Measurements from ENCODE around the gene MAP3K10. TPM values are rescaled to one million over a fixed set of nuclear protein-coding genes. Genes with fewer than 3 reads are reported as not detected.
"Not testable (repeated sequence)": the region's sequence is repeated elsewhere in the genome, so short reads cannot be mapped to it uniquely, and the experiment has no call there.

The MAP3K10 gene
- total RNA-seq, 1 donor from 2014 or later = 21.9 TPM

- intact Hi-C loops (cut with micrococcal nuclease) = no loop called here
These were observed 25.0 kb downstream of the MAP3K10 start for GRCh38 chr19:40216013-40216776.

- intact Hi-C loops (cut with micrococcal nuclease) = no loop called here
These were observed 25.5 kb downstream of the MAP3K10 start for GRCh38 chr19:40216777-40217026.

DNA sequence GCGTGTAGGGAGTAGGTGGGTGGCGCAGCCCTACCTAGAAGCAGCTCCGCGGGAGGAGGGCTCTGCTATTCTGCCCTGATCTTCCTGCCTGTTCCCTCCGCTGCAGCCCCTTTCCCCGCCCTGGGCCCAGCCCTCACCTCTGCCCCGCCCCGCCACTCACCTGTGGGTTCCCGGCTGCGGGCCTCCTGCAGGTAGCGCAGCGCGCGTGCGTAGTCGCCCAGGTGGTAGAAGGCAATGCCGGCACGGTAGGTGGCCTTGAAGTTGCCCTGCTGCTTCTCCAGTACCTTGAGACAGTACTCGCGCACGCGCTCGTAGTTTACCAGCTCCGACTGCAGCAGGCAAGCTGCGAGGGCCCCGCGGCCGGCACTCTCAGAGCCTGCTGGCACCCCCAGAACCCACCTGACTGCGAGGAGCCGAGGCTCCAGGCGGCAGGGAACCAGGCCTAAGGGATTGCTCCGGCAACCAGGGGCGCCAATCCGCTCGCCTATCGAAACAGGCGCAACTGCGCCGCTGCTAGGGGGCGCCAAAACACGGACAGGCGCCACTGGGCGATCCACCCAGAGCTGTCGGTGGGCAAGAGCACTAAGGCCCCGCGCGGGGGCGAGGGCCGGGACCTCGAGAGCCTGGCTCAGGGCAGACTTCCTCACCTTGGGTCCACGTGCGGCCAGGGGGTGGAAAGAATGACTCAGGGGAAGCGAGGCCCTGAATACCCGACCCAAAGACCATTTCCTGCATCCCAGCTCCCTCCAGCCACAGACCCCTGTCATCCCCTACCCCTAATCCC, 26.0 kb downstream of the MAP3K10 start:
- intact Hi-C loops (cut with micrococcal nuclease) = no loop called here

- intact Hi-C loops (cut with micrococcal nuclease) = no loop called here
These were observed 27.0 kb downstream of the MAP3K10 start, which contains the start of gene TTC9B for GRCh38 chr19:40217934-40218890. TSS of gene TTC9B (minus strand) at chr19:40218384. CDS start at chr19:40218381, 3 bp downstream.

DNA sequence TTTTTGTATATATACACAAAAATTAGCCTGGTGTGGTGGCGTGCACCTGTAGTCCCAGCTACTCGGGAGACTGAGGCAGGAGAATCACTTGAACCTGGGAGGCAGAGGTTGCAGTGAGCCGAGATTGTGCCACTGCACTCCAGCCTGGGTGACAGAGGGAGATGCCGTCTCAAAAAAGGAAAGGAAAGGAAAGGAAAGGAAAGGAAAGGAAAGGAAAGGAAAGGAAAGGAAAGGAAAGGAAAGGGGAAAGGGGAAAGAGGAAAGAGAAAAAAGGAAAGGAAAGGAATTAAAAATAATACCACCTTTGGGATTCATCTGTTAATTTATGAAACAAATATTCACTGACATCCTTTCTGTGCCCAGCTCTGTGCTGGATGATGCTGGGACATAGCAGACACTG, 27.8 kb downstream of the MAP3K10 start:
- intact Hi-C loops (cut with micrococcal nuclease) = not testable (repeated sequence)

DNA sequence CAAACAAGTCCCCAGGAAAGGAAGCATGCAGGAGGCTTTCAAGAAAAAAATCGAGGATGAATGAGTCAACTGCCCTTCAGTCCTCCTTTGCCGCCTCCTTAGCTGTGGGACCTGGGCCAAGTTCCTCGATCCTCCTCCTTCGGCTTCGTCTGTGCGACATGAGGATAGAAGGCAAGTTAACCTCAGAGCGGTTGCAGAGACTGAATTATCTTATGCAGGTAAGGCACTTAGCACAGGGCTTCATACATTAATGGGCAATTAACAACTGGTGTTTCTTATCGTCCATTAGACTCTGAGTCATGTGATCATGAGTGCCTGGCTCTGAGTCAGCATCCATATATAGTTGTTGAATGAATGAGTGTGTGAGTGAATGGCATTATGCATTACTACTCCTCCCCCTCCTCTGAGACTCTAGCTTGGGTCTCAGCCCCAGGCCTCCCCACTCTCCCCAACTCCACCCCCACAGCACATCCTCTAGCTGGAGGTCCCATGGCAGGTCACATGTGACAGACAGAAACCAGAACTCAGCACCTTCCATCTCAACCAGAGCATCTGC, 28.6 kb downstream of the MAP3K10 start:
- intact Hi-C loops (cut with micrococcal nuclease) = loop anchor here (5.0 kb wide), 1 partner anchor 247 kb away; the partner anchor contains the start of gene PSMC4

- intact Hi-C loops (cut with micrococcal nuclease) = loop anchor here (5.0 kb wide), 1 partner anchor 248 kb away; the partner anchor contains the start of gene PSMC4
These were observed 29.4 kb downstream of the MAP3K10 start for GRCh38 chr19:40220674-40221073.

DNA sequence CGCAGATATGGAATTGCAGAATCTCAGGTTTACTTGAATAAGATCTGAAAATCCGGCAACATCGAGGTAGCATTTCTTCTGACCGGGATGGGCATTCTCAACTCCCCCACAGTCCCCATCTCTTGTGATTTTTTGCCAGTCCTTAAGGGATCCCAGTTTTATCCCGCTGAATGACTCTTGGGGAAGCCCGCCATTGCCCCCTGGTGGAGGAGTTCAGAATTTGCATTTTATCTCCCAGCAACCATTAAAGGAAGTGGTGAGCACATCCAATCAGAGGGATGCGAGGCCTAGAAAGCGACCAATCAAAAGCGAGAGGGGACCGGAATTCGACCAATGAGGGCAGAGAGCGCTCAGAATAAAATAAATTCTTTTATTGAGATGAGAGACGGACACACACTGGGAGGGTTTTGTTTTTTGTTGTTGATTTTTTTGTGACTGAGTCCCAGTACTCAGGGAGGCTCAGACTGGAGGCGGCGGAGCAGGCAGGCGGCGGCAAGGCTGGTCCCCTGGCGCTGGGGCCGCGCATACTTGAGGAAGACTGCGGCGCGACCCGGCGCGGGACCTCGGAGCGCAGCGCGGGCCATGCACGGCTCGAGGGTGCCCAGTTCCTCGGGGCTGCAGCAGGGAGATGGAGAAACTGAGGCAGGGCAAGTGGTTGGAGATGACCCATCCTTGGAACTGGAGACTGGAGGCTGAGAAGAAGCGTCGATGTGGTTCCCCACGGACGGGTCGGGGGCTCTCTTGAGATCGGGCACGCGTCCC, 30.8 kb downstream of the MAP3K10 start:
- intact Hi-C loops (cut with micrococcal nuclease) = loop anchor here (1.0 to 5.0 kb wide), 6 partner anchors 31 to 429 kb away; partner anchors contain the start of genes AKT2, MAP3K10 and PSMC4

DNA sequence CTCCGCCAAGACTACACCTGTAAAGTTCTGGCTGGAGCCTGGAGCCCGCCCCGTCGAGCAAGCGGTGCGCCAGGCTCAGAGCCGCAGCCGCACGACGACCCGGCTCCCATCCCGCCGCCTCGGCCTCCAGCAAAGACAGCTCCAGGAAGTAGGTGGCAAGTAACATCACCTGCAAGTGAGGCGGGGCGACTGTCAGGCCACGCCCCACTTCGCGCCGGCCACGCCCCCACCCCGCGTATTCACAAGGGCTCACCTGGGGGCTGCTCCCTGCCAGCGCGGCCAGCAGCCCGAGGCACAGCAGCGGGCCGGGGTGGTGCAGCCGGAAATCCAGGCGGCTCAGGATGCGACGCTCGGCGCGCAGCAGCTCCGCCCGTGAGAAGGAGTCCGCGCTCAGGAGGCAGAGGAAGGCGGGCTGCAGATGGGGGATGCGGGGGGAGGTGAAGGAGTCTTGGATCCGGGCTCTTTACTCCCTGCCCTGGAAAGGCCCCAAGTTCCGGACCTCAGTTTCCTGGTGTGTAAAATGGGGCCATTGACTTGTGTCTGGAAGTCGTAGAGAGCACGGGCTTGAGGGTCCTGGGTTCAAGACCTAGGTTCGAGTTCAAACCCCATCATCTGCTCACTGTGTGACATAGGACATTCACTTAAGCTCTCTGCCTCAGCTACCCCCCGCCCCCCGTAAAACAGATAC, 32.1 kb downstream of the MAP3K10 start:
- intact Hi-C loops (cut with micrococcal nuclease) = loop anchor here (2.0 to 5.0 kb wide), 2 partner anchors 62 to 251 kb away; partner anchors contain the start of genes AKT2 and PSMC4

GRCh38 chr19:40224342-40225150, 33.3 kb downstream of the MAP3K10 start:
- intact Hi-C loops (cut with micrococcal nuclease) = loop anchor here (5.0 kb wide), 1 partner anchor 252 kb away; the partner anchor contains the start of gene PSMC4

DNA sequence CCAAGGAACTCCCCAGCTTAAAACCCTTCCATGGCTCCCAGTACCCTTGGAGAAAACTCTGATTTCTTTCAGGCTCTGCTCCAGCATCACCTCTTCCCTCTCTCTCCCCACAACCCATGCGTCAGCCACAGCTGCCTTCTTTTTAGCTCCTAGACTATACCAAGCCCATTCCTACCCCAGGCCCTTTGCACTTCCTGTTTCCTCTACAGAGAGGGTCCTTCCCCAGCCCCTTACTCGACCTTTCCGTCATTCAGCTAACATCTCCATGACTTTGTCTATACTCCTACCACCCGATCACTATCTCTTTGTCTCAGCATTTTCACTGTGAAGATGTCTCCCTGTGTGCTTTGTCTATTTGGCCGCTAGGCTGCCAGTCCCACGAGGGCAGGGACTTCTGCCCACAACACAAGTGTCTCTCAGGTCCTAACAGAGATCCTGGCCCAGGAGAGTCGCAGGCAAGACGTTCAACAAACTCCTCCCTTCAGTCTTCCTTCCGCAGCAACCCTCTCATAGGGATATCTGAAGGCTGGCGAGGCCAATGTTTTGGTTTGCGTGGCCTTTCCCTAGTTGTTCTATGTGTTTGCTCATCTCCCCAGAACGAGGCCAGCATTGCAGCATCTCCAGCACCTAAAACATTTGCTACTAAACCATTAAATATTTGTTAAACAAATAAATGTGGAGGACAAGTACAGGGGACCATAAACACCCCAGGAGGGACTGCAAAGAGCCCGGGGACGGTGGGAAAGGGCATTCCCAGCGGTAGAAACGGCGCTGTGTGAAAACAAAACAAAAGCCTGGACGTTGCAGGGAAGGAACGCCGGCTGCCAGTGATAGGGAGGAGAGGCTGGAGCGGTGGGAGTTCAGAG, 34.4 kb downstream of the MAP3K10 start:
- intact Hi-C loops (cut with micrococcal nuclease) = no loop called here

- intact Hi-C loops (cut with micrococcal nuclease) = no loop called here
These were observed 37.1 kb downstream of the MAP3K10 start for GRCh38 chr19:40228346-40228745.

DNA sequence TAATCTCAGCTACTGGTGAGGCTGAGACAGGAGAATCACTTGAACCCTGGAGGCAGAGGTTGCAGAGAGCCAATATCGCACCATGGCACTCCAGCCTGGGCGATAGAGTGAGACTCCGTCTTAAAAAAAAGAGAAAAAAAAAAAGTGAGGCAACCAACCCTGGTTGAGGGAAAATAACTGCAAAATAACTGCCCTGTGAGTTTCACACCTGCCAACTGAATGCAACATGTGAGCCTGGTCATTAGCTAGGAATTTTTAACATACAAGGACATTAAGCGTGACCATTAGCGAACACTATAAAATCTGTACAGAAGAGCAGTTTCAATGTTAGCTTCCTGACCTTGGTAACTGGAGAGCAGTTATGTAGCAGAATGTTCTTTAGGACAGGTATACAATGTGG, 37.6 kb downstream of the MAP3K10 start:
- intact Hi-C loops (cut with micrococcal nuclease) = no loop called here

DNA sequence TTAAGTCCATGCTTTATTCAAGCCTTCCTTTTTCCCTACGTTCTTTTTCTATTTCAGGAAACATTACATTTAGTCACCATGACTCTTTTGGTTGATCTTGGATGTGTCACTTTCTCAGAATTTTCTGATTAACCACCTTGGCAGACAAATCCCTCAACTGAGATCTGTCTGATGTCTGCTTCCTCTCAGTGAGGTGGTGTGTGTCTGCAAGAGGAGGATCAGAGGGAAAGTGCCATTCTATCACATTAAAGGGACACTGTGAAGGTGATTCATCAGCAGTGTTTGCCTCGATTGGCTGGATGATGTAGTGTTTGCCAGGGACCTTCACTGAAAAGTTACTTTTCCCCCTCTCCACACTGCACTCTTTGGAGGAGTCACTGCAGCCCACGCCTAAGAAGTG, 38.3 kb downstream of the MAP3K10 start:
- intact Hi-C loops (cut with micrococcal nuclease) = no loop called here

DNA sequence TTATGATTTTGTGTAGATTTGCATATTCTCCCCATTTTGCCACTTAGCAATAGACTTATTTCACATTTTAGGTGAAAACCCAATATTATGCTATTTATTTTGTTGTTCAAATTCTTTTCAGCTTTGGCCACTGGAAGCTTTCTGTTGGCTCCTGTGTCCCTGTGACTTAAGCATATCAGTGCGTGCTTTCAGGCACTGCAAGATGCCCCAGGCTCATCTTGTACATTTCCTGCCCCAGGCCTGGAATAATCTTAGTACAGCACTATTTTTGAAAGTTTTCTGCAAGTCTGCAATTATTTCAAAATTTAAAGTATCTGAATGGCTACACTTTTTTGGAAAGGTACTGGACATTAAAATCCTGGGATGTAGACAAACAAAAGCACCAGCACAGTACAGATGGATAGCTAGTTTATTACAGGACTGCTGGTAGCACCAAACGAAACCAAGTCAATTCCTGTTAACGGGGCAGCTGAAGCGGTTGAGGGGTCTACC, 38.7 kb downstream of the MAP3K10 start:
- intact Hi-C loops (cut with micrococcal nuclease) = no loop called here

DNA sequence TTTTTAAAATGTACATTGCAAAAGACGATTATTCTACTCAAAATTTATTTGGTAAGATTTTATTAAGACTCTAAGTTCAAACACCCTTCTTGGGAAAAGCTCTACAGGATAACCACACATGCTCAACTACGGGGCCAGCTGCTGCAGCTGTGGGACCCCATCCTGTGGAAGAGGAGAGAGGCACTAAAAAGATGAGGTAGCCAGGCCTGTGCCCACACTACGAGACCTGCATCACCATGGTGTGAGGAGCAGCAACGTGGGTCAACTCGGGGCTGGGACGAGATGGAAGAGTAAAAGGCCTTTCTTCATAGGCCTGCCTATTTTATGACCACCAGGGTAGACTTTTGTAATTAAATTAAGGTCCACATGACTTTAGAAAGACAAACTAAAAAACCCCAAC, 39.8 kb downstream of the MAP3K10 start:
- intact Hi-C loops (cut with micrococcal nuclease) = no loop called here
